ENCODE results near the gene INPP4A. TPM values are rescaled to one million over a fixed set of nuclear protein-coding genes. Genes with fewer than 3 reads are reported as not detected.
A peak's percentile ranks its signal among the peaks of the same experiment; 100 is the strongest.

The INPP4A gene
- total RNA-seq, 4 donors from 2014 or later, result 30.7 to 58.9 (median 39.4) TPM

DNA sequence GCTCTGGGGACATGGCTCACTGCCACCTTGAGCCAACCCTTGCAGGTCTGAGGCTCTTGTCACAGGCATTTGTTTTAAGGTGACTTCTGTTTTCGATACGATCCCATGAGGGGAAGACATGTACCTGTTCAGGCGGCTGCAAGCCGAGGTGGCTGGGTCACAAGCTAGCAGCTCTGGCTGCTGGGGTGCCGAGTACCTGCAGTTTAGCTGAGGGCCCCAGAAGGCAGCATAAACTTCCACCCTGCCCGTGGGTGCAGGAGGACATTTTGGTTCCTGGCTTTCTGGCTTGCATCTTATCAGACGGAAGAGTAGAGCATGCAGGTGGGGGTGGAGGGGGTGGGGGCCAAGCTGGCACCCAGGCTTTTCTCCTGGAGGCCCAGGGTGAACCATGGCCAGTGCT, 135.3 kb downstream of the INPP4A start:
- Histone ChIP-seq H3K27ac (replicated peaks in 1 of 4) (no peak overlapping the region), H3K27me3 (no peaks in the 10 kb centered on the region), H3K36me3 (peaks cover 8 to 86% (median 68%) of the 10 kb centered on the region in 4 donors), H3K4me3 (no peak overlapping the region), H3K9me3 (no peaks in the 10 kb centered on the region), H3K4me1 (peaks cover 0 to 9% (median 4%) of the 10 kb centered on the region in 4 donors)
- intact Hi-C loops (cut with DNase I), result loop anchor here (10.0 kb wide), 1 partner anchor 165 kb away; no protein-coding TSS in a partner anchor
- DNase-seq (ENCODE audit: extremely low spot score), result no peak
- TF ChIP-seq POLR2AphosphoS5 (IDR thresholded peaks at IDR 0.05), result no peak
- TF ChIP-seq EP300 (IDR thresholded peaks at IDR 0.05), result no peak
- no peak for TF ChIP-seq POLR2A (IDR thresholded peaks at IDR 0.05; ENCODE audit: low read depth)
- TF ChIP-seq, protein P1, sequence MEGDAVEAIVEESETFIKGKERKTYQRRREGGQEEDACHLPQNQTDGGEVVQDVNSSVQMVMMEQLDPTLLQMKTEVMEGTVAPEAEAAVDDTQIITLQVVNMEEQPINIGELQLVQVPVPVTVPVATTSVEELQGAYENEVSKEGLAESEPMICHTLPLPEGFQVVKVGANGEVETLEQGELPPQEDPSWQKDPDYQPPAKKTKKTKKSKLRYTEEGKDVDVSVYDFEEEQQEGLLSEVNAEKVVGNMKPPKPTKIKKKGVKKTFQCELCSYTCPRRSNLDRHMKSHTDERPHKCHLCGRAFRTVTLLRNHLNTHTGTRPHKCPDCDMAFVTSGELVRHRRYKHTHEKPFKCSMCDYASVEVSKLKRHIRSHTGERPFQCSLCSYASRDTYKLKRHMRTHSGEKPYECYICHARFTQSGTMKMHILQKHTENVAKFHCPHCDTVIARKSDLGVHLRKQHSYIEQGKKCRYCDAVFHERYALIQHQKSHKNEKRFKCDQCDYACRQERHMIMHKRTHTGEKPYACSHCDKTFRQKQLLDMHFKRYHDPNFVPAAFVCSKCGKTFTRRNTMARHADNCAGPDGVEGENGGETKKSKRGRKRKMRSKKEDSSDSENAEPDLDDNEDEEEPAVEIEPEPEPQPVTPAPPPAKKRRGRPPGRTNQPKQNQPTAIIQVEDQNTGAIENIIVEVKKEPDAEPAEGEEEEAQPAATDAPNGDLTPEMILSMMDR (IDR thresholded peaks at IDR 0.05), result no peak
- WGBS, result 100% methylated on average over 7 of the region's 7 CpGs

DNA sequence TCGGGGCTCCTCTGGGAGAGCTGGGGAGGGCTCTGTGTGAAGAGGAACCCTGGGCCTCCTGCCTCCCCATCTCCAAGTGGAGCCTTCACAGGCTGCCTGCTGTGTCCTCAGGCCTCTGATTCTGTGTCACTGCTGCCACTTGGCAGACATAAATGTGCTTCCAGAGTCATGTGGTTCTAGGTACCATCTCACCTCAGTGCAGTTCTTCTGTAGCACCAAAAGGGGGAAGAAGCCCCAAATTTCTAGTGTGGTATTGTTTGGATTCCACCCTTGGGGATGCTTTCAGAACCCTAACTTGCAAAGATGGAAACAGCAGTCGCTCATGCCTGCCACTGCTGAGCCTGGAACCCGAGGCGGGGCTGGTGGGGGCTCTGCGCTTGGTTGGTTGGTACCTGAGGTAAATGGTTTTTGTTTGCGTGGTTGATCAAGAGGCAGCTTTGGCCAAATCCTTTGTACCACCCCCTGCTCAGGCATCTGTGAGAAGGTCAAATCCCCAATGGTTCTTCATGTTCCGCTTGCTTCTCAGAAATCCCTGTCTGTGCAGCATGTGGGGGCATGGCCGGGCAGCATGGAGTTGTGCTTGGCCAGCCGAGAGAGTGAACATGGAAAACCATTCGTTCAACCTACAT, 136.1 kb downstream of the INPP4A start:
- WGBS, result 86% methylated on average over 9 of the region's 10 CpGs
- peaks cover 8 to 77% (median 66%) of the 10 kb centered on the region in 4 donors for H3K36me3 ChIP-seq

DNA sequence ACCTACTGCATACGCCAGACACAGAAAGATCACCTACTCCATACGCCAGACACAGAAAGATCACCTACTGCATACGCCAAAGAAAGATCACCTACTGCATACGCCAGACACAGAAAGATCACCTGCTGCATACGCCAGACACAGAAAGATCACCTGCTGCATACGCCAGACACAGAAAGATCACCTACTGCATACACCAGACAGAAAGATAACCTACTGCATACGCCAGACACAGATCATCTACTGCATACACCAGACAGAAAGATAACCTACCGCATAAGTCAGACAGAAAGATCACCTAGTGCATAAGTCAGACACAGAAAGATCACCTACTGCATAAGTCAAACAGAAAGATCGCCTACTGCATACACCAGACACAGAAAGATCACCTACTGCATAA, 137.9 kb downstream of the INPP4A start:
- Histone ChIP-seq H3K27me3 (no peaks in the 10 kb centered on the region), H3K27ac (replicated peaks in 1 of 4) (no peak overlapping the region), H3K9me3 (no peaks in the 10 kb centered on the region), H3K36me3 (peaks cover under 1 to 72% (median 60%) of the 10 kb centered on the region in 4 donors), H3K4me1 (peaks cover 0 to 9% (median 4%) of the 10 kb centered on the region in 4 donors), H3K4me3 (no peak overlapping the region)
- TF ChIP-seq POLR2A (IDR thresholded peaks at IDR 0.05; ENCODE audit: low read depth), result no peak
- TF ChIP-seq POLR2AphosphoS5 (IDR thresholded peaks at IDR 0.05), result no peak
- TF ChIP-seq, protein P1 (IDR thresholded peaks at IDR 0.05), result no peak
- TF ChIP-seq EP300 (IDR thresholded peaks at IDR 0.05), result no peak
- intact Hi-C loops (cut with DNase I), result no loop called here
- DNase-seq (ENCODE audit: extremely low spot score), result no peak
- WGBS, result 89% methylated on average over 9 of the region's 9 CpGs

More for the DNA sequence above, 136.1 kb downstream of the INPP4A start:
- no peaks in the 10 kb centered on the region for H3K9me3 ChIP-seq
- TF ChIP-seq POLR2A (IDR thresholded peaks at IDR 0.05; ENCODE audit: low read depth) (no peak), EP300 (IDR thresholded peaks at IDR 0.05) (no peak), POLR2AphosphoS5 (IDR thresholded peaks at IDR 0.05) (no peak)
- TF ChIP-seq, protein P1 (IDR thresholded peaks at IDR 0.05), result no peak
- peak overlapping the region in 1 of 4 donors; percentile 19 for H3K27ac ChIP-seq (replicated peaks in 1 of 4)
- intact Hi-C loops (cut with DNase I), result no loop called here
- no peaks in the 10 kb centered on the region for H3K27me3 ChIP-seq
- H3K4me1 ChIP-seq, result peaks cover 0 to 9% (median 4%) of the 10 kb centered on the region in 4 donors
- DNase-seq (ENCODE audit: extremely low spot score), result no peak
- H3K4me3 ChIP-seq, result no peak overlapping the region

DNA sequence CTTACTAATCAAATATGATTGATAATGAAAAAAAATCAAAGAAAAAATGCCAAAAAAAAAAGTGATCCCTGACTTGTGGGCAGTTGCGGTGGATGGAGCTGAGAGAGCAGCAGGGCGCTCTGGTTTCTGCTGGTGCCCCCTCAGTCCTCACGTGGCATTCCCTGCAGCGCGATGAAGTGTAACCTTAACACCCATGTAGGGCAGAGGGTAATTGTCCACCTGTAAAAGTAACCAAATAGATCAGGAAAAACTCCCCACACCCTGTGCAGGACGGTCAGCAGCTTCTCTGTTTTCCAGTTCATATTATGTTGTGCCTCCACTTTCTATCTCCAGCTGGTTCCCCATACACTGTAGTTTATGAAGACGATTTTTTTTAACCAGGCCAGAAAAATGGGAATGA, 138.6 kb downstream of the INPP4A start:
- peaks cover 0 to 9% (median 4%) of the 10 kb centered on the region in 4 donors for H3K4me1 ChIP-seq
- no peak overlapping the region for H3K4me3 ChIP-seq
- H3K27ac ChIP-seq (replicated peaks in 1 of 4), result no peak overlapping the region
- no peak for DNase-seq (ENCODE audit: extremely low spot score)
- H3K27me3 ChIP-seq, result no peaks in the 10 kb centered on the region
- TF ChIP-seq POLR2A (IDR thresholded peaks at IDR 0.05; ENCODE audit: low read depth), result no peak
- no peak for TF ChIP-seq EP300 (IDR thresholded peaks at IDR 0.05)
- TF ChIP-seq POLR2AphosphoS5 (IDR thresholded peaks at IDR 0.05), result no peak
- TF ChIP-seq, protein P1 (IDR thresholded peaks at IDR 0.05), result no peak
- H3K36me3 ChIP-seq, result peaks cover 0 to 72% (median 54%) of the 10 kb centered on the region in 4 donors
- H3K9me3 ChIP-seq, result no peaks in the 10 kb centered on the region
- 92% methylated on average over 7 of the region's 7 CpGs for WGBS
- intact Hi-C loops (cut with DNase I), result no loop called here
